Ovary (tissue), 3 donors: ENCODE measurements around the gene NCOA1.

Experiments used
- EP300 ChIP-seq: sonication (generic); formaldehyde crosslinking; IDR thresholded peaks from one replicate; pipeline ENCODE4 v1.6.1; 2017; ENCODE audit warnings: antibody characterized with exemption
- TF ChIP-seq, protein P1 (sequence below), 3 donors: fragments of 450-650 bp in 2 of 3; fragments of 200-600 bp in 1 of 3; IDR thresholded peaks; one replicate each; pipeline versions ENCODE4 v1.5.1 to v1.8.0; 2016 to 2022; ENCODE audit warnings: antibody characterized with exemption in 3 of 3, mild to moderate bottlenecking in 1 of 3
- donor health status: DM: no; HTN: no; CAD: no.

GRCh38 chr2:24657818-24658217 is 166.8 kb downstream of the NCOA1 start:
- TF ChIP-seq EP300, result no peak
- TF ChIP-seq, protein P1, sequence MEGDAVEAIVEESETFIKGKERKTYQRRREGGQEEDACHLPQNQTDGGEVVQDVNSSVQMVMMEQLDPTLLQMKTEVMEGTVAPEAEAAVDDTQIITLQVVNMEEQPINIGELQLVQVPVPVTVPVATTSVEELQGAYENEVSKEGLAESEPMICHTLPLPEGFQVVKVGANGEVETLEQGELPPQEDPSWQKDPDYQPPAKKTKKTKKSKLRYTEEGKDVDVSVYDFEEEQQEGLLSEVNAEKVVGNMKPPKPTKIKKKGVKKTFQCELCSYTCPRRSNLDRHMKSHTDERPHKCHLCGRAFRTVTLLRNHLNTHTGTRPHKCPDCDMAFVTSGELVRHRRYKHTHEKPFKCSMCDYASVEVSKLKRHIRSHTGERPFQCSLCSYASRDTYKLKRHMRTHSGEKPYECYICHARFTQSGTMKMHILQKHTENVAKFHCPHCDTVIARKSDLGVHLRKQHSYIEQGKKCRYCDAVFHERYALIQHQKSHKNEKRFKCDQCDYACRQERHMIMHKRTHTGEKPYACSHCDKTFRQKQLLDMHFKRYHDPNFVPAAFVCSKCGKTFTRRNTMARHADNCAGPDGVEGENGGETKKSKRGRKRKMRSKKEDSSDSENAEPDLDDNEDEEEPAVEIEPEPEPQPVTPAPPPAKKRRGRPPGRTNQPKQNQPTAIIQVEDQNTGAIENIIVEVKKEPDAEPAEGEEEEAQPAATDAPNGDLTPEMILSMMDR (IDR thresholded peaks at IDR 0.05), result no peak
